ENCODE results near the gene DCAF8.

The DCAF8 gene

GRCh38 chr1:160169553-160170399 lies 92.6 kb downstream of the DCAF8 start:
- no peak for DNase-seq (ENCODE audit: low read depth)

- DNase-seq (ENCODE audit: low read depth): no peak
These were observed 93.6 kb downstream of the DCAF8 start for GRCh38 chr1:160168609-160169369.

GRCh38 chr1:160168016-160168415 lies 94.3 kb downstream of the DCAF8 start:
- no peak for DNase-seq (ENCODE audit: low read depth)

- DNase-seq (ENCODE audit: low read depth): no peak
These were observed 94.8 kb downstream of the DCAF8 start for GRCh38 chr1:160167580-160167979.

- no peak for DNase-seq (ENCODE audit: low read depth)
These were observed 95.3 kb downstream of the DCAF8 start for GRCh38 chr1:160167056-160167455.

GRCh38 chr1:160166166-160166868 lies 96.0 kb downstream of the DCAF8 start:
- DNase-seq (ENCODE audit: low read depth): no peak
